ENCODE data around the gene AGO4.

Gene AGO4

GRCh38 chr1:35893051-35893879 is 85.4 kb downstream of the AGO4 start:
- TF ChIP-seq CTCF (IDR thresholded peaks at IDR 0.05) = no peak
- peaks cover 18 to 19% of the 10 kb centered on the region in 2 experiments for H3K4me1 ChIP-seq (ENCODE audit: control insufficient read depth in 1 of 2, insufficient read depth in 1 of 2, low read depth in 1 of 2, low read length in 1 of 2)
- H3K27me3 ChIP-seq = no peaks in the 10 kb centered on the region
- peak overlapping the region; percentile 93 for H3K27ac ChIP-seq
- no peaks in the 10 kb centered on the region for H3K9me3 ChIP-seq
- H3K36me3 ChIP-seq = peaks cover 67% of the 10 kb centered on the region
- H3K4me3 ChIP-seq (ENCODE audit: low read depth in 1 of 2, low read length in 1 of 2) = no peak overlapping the region

- peak overlapping the region; percentile 93 for H3K27ac ChIP-seq
- H3K4me3 ChIP-seq (ENCODE audit: low read depth in 1 of 2, low read length in 1 of 2) = no peak overlapping the region
- TF ChIP-seq CTCF (IDR thresholded peaks at IDR 0.05) = peak; percentile 56
- peaks cover 18 to 19% of the 10 kb centered on the region in 2 experiments for H3K4me1 ChIP-seq (ENCODE audit: control insufficient read depth in 1 of 2, insufficient read depth in 1 of 2, low read depth in 1 of 2, low read length in 1 of 2)
- no peaks in the 10 kb centered on the region for H3K9me3 ChIP-seq
- H3K36me3 ChIP-seq = peaks cover 75% of the 10 kb centered on the region
- no peaks in the 10 kb centered on the region for H3K27me3 ChIP-seq
These were observed 86.4 kb downstream of the AGO4 start for GRCh38 chr1:35894183-35894582.

- Histone ChIP-seq H3K36me3 (peaks cover 75% of the 10 kb centered on the region), H3K4me1 (ENCODE audit: control insufficient read depth in 1 of 2, insufficient read depth in 1 of 2, low read depth in 1 of 2, low read length in 1 of 2) (peaks cover 18 to 19% of the 10 kb centered on the region in 2 experiments), H3K9me3 (no peaks in the 10 kb centered on the region), H3K4me3 (ENCODE audit: low read depth in 1 of 2, low read length in 1 of 2) (no peak overlapping the region), H3K27ac (peak overlapping the region; percentile 93), H3K27me3 (no peaks in the 10 kb centered on the region)
- no peak for TF ChIP-seq CTCF (IDR thresholded peaks at IDR 0.05)
These were observed 86.8 kb downstream of the AGO4 start for GRCh38 chr1:35894656-35895055.

GRCh38 chr1:35899941-35900340 is 92.1 kb downstream of the AGO4 start:
- TF ChIP-seq CTCF (IDR thresholded peaks at IDR 0.05) = no peak
- Histone ChIP-seq H3K9me3 (no peaks in the 10 kb centered on the region), H3K4me1 (ENCODE audit: control insufficient read depth in 1 of 2, insufficient read depth in 1 of 2, low read depth in 1 of 2, low read length in 1 of 2) (peaks cover 2 to 3% of the 10 kb centered on the region in 2 experiments), H3K36me3 (peaks cover 86% of the 10 kb centered on the region), H3K4me3 (ENCODE audit: low read depth in 1 of 2, low read length in 1 of 2) (no peak overlapping the region), H3K27me3 (no peaks in the 10 kb centered on the region), H3K27ac (peak overlapping the region; percentile 44)

- peaks cover 86% of the 10 kb centered on the region for H3K36me3 ChIP-seq
- no peak overlapping the region for H3K27ac ChIP-seq
- no peaks in the 10 kb centered on the region for H3K27me3 ChIP-seq
- no peak for TF ChIP-seq CTCF (IDR thresholded peaks at IDR 0.05)
- no peaks in the 10 kb centered on the region for H3K4me1 ChIP-seq (ENCODE audit: control insufficient read depth in 1 of 2, insufficient read depth in 1 of 2, low read depth in 1 of 2, low read length in 1 of 2)
- H3K9me3 ChIP-seq = no peaks in the 10 kb centered on the region
- no peak overlapping the region for H3K4me3 ChIP-seq (ENCODE audit: low read depth in 1 of 2, low read length in 1 of 2)
These were observed 93.4 kb downstream of the AGO4 start for GRCh38 chr1:35901235-35901634.
